K562 (cell line): Measurements from ENCODE around the gene DNAJC30. TPM values are rescaled to one million over a fixed set of nuclear protein-coding genes. Genes with fewer than 3 reads are reported as not detected.

Experiments
- ATAC-seq: fragments of 200-7000 bp; cut with Tn5 transposase; 3 replicates; pipeline ENCODE4 v1.9.1; 2020; ENCODE audit warnings: moderate library complexity
- BruUV-seq: library from RNA; stranded (reverse); fragments of 400-500 nt; replicated peaks from 2 replicates; lab custom pipeline; 2021; lab: Mats Ljungman, UMichigan
- CTCF ChIA-PET: fragments of 300-600 bp; formaldehyde crosslinking; extraction: SDS; loops from one replicate; lab custom pipeline; 2021; ENCODE audit warnings: low intra/inter-chr PET ratio; lab: Yijun Ruan, JAX
- POLR2A ChIA-PET: fragments of 300-600, 350-650 bp; sonication (Branson Sonifier 250); formaldehyde crosslinking; extraction: SDS; loops from one replicate; lab custom pipeline; 2021; ENCODE audit warnings: antibody characterized with exemption, inconsistent platforms; lab: Yijun Ruan, JAX
- DNase-seq, 4 experiments: peaks; one replicate each; pipeline versions ENCODE4 v3.0.0 to v3.0.0-alpha.2; 2011 to 2018; ENCODE audit warnings: low spot score in 3 of 4, mixed read lengths in 3 of 4; ENCODE audit errors: extremely low read depth in 1 of 4
- FAIRE-seq: peaks from 2 replicates; lab custom pipeline; 2011; peaks lifted over from hg19 to GRCh38; lab: Jason Lieb, UNC
- H2AFZ ChIP-seq: 2 replicates; pipeline ENCODE4 v1.6.0; 2011; ENCODE audit warnings: low read depth, low read length, control low read depth, inconsistent platforms
- H3K27ac ChIP-seq: fragments of 200-600 bp; 3 replicates; pipeline ENCODE4 v1.8.0; 2011; ENCODE audit warnings: low read depth, mild to moderate bottlenecking, control low read depth, inconsistent platforms, low read length, moderate library complexity, mixed read lengths; ENCODE audit errors: extremely low read depth
- H3K27me3 ChIP-seq, 2 experiments: fragments of 300-600 bp in 1 of 2; 2 replicates in 1 of 2; 3 replicates in 1 of 2; pipeline versions ENCODE4 v1.6.0 to v1.8.0; 2011; ENCODE audit warnings: inconsistent platforms in 2 of 2, low read length in 2 of 2, mild to moderate bottlenecking in 1 of 2, mixed read lengths in 1 of 2, moderate library complexity in 1 of 2; ENCODE audit not compliant: control insufficient read depth in 2 of 2, insufficient read depth in 2 of 2
- H3K36me3 ChIP-seq: fragments of 300-600 bp; 3 replicates; pipeline ENCODE4 v1.8.0; 2011; ENCODE audit warnings: mild to moderate bottlenecking, low read length, inconsistent platforms; ENCODE audit not compliant: control insufficient read depth, insufficient read depth
- H3K4me1 ChIP-seq, 2 experiments: fragments of 200-600 bp in 1 of 2; replicated peaks in 1 of 2; 2 replicates in 1 of 2; 3 replicates in 1 of 2; pipeline versions ENCODE4 v1.5.1 to v1.8.0; 2011; ENCODE audit warnings: inconsistent platforms in 2 of 2, low read length in 2 of 2, mild to moderate bottlenecking in 1 of 2, mixed read lengths in 1 of 2, moderate library complexity in 1 of 2; ENCODE audit not compliant: control insufficient read depth in 2 of 2, insufficient read depth in 2 of 2
- H3K4me2 ChIP-seq: 2 replicates; pipeline ENCODE4 v1.6.1; 2011; ENCODE audit warnings: low read length, control low read depth, inconsistent platforms, mixed read lengths; ENCODE audit not compliant: insufficient read depth
- H3K4me3 ChIP-seq: fragments of 200-600 bp; sonication (generic), shearing (Covaris generic); 2 replicates; pipeline ENCODE4 v1.5.1; 2016; ENCODE audit warnings: control low read depth, inconsistent platforms
- H3K79me2 ChIP-seq: fragments of 200-600 bp; 3 replicates; pipeline ENCODE4 v1.8.0; 2011; ENCODE audit warnings: low read length, inconsistent platforms; ENCODE audit not compliant: control insufficient read depth, insufficient read depth
- H3K9ac ChIP-seq, 2 experiments: 2 replicates each; pipeline versions ENCODE4 v1.6.0 to v1.6.1; 2011; ENCODE audit warnings: low read depth in 2 of 2, low read length in 2 of 2, control low read depth in 1 of 2, inconsistent platforms in 1 of 2, mild to moderate bottlenecking in 1 of 2, mixed read lengths in 1 of 2; ENCODE audit not compliant: insufficient read depth in 1 of 2
- H3K9me1 ChIP-seq: one replicate; pipeline ENCODE4 v1.6.0; 2011; ENCODE audit warnings: inconsistent platforms, mild to moderate bottlenecking, low read length, moderate library complexity; ENCODE audit not compliant: control insufficient read depth, insufficient read depth
- H3K9me3 ChIP-seq: replicated peaks from 2 replicates; pipeline ENCODE4 v1.5.1; 2011; ENCODE audit warnings: low read depth, low read length, inconsistent platforms; ENCODE audit not compliant: control insufficient read depth, insufficient read depth
- H4K20me1 ChIP-seq: replicated peaks from 2 replicates; pipeline ENCODE4 v1.6.1; 2011; ENCODE audit warnings: low read length, inconsistent platforms, mixed read lengths; ENCODE audit not compliant: control insufficient read depth, insufficient read depth
- GATAD2A ChIP-seq: fragments of 450-650 bp; IDR thresholded peaks from 2 replicates; pipeline ENCODE4 v1.6.1; 2017
- HBP1 ChIP-seq: fragments of 450-650 bp; formaldehyde crosslinking; IDR thresholded peaks from 2 replicates; pipeline ENCODE4 v1.4.0; 2022; ENCODE audit warnings: missing genetic modification characterization
- POLR2A ChIP-seq: fragments of 450-650 bp; conservative IDR thresholded peaks from 2 replicates; pipeline ENCODE4 v1.6.1; 2016
- POLR2AphosphoS5 ChIP-seq: IDR thresholded peaks from 2 replicates; pipeline ENCODE4 v1.6.1; 2011; ENCODE audit warnings: mild to moderate bottlenecking, low read depth, low read length, moderate library complexity; ENCODE audit not compliant: control insufficient read depth, insufficient read depth
- RAD51 ChIP-seq: fragments of 450-650 bp; IDR thresholded peaks from 2 replicates; pipeline ENCODE4 v1.7.1; 2016; ENCODE audit warnings: low read depth, mild to moderate bottlenecking, borderline replicate concordance
- RBFOX2 ChIP-seq: fragments of 200-400 bp; formaldehyde crosslinking; IDR thresholded peaks from 2 replicates; pipeline ENCODE4 v1.6.1; 2017; ENCODE audit warnings: low read depth, mild to moderate bottlenecking, low read length, moderate library complexity
- SUPT5H ChIP-seq: fragments of 450-650 bp; IDR thresholded peaks from 2 replicates; pipeline ENCODE4 v1.6.1; 2016
- TBL1XR1 ChIP-seq, 2 experiments: IDR thresholded peaks; 2 replicates each; pipeline ENCODE4 v1.6.1; 2012; ENCODE audit warnings: improper control_type of control experiment in 2 of 2, low read length in 2 of 2, mild to moderate bottlenecking in 1 of 2
- WGBS: fragments of 100-300 bp; shearing (Covaris generic); methylation state at CpG from one replicate; pipeline ENCODE4 v1.1.6; 2016; ENCODE audit warnings: low coverage, mixed read lengths; ENCODE audit not compliant: insufficient coverage; ENCODE audit errors: missing lambda C conversion rate; 5-methylcytosine and 5-hydroxymethylcytosine counted together
- in situ Hi-C: fragments of 300-500 bp; cut with MboI; formaldehyde crosslinking; loops from 4 replicates; pipeline ENCODE4 v1.15.0; 2018; ENCODE audit warnings: inconsistent platforms, mixed read lengths
- intact Hi-C: fragments of 100-400 bp; cut with micrococcal nuclease; formaldehyde crosslinking; loops from 2 replicates; pipeline ENCODE4 v1.14.2; 2022
- polyA plus RNA-seq, 8 experiments: library from polyadenylated mRNA; depleted of rRNA in 4 of 8; stranded (reverse) in 5 of 8; unstranded in 3 of 8; fragments of >200 nt; fragmentation: Nextera tagmentation in 2 of 8; fragmentation: Illumina TruSeq in 1 of 8; extraction: Ambion mirVana in 2 of 8; extraction: Trizol in 1 of 8; gene quantifications; 2 replicates each; pipeline versions ENCODE4 v1.2.1 to v1.2.3, GENCODE V29; 2011 to 2014; ENCODE audit warnings: inconsistent platforms in 1 of 8, missing spikeins in 1 of 8
- total RNA-seq, 7 experiments: library from RNA; depleted of rRNA in 6 of 7; stranded (reverse); fragments of >200 nt in 6 of 7; fragmentation: Illumina TruSeq in 2 of 7; extraction: Trizol in 2 of 7; gene quantifications; 2 replicates each; pipeline versions ENCODE4 v1.2.1 to v1.2.3, GENCODE V29; 2011 to 2021; ENCODE audit warnings: low replicate concordance in 1 of 7

Gene DNAJC30
- total and polyA plus RNA-seq, 9 of the 15 experiments (the other 6 are each of a cell fraction or from before 2014, with no cell fraction given), result 1.1 to 11.3 (median 4.6) TPM

- DNase-seq (no peak), FAIRE-seq (no peak)
- H3K9me1 ChIP-seq, result no peaks in the 10 kb centered on the region
- H2AFZ ChIP-seq, result no peak overlapping the region
- peaks cover 77% of the 10 kb centered on the region; the same call in 2 of the 3 replicates for H3K36me3 ChIP-seq
- H3K4me1 ChIP-seq, result peaks cover 2 to 29% of the 10 kb centered on the region in 2 experiments; a peak in 4 of 5 replicates
- H3K27ac ChIP-seq, result no peak overlapping the region
- no peak overlapping the region for H3K4me3 ChIP-seq
- no peaks in the 10 kb centered on the region for H3K79me2 ChIP-seq
- intact Hi-C loops, result no loop called here
- TF ChIP-seq POLR2A (peak; percentile 29), HBP1 (CRISPR knock-in tag) (no peak), TBL1XR1 (IDR thresholded peaks at IDR 0.05; ENCODE audit: low read length in 2 of 2) (no peak), RAD51 (no peak), GATAD2A (no peak), SUPT5H (peak; percentile 66), POLR2AphosphoS5 (peak; percentile 22; the same call in 1 of the 2 replicates), RBFOX2 (0 out of 2 replicates have a peak, but pooled peaks have one; percentile 3)
- TF ChIP-seq, all 486 proteins: peak for 4
- Histone ChIP-seq H4K20me1 (peaks cover 17% of the 10 kb centered on the region), H3K27me3 (no peaks in the 10 kb centered on the region; a peak in 1 of 5 replicates), H3K9me3 (no peaks in the 10 kb centered on the region), H3K9ac (no peak overlapping the region; a peak in 1 of 4 replicates), H3K4me2 (no peak overlapping the region)
- in situ Hi-C loops, result no loop called here
- CTCF ChIA-PET, result no interaction called here
- WGBS, result 86% methylated on average over 7 of the region's 7 CpGs
- ATAC-seq, result no peak
- no TSS peak for BruUV-seq
- POLR2A ChIA-PET, result interaction anchor here (0.7 to 2.2 kb wide), 6 partner anchors 7 to 167 kb away, joined by 3 to 9 read pairs (median 3); no protein-coding TSS in a partner anchor
These were observed 15.2 kb upstream of the DNAJC30 start for GRCh38 chr7:73698410-73698809.
